Activated CD8-positive, alpha-beta T cell treated with anti-CD3 and anti-CD28 coated beads for 36 hours (primary cell): Measurements from ENCODE around the gene SFT2D2. TPM values are rescaled to one million over a fixed set of nuclear protein-coding genes. Genes with fewer than 3 reads are reported as not detected.

Experiments
- ATAC-seq: fragments of 200-7000 bp; cut with Tn5 transposase; one replicate; pipeline ENCODE4 v1.10.0; 2021; ENCODE audit warnings: mild to moderate bottlenecking, moderate library complexity
- CTCF ChIA-PET: fragments of 350-600 bp; sonication (Branson Sonifier 250); formaldehyde crosslinking; loops from one replicate; lab custom pipeline; 2021; ENCODE audit warnings: antibody characterized with exemption; lab: Charles Lee
- POLR2A ChIA-PET: fragments of 350-600 bp; sonication (Branson Sonifier 250); formaldehyde crosslinking; loops from one replicate; lab custom pipeline; 2021; ENCODE audit warnings: antibody characterized with exemption; lab: Charles Lee
- DNase-seq: peaks from one replicate; pipeline ENCODE4 v3.0.0-alpha.2; 2020
- H3K27ac Mint-ChIP-seq: one replicate; pipeline ENCODE4 v1.8.0; 2021; ENCODE audit warnings: mild to moderate bottlenecking, mixed read lengths
- H3K27me3 Mint-ChIP-seq: one replicate; pipeline ENCODE4 v1.8.0; 2021; ENCODE audit warnings: mixed read lengths
- H3K36me3 Mint-ChIP-seq: one replicate; pipeline ENCODE4 v1.8.0; 2021; ENCODE audit warnings: low read depth, mixed read lengths
- H3K4me1 Mint-ChIP-seq: one replicate; pipeline ENCODE4 v1.8.0; 2021; ENCODE audit warnings: low read depth, mixed read lengths
- H3K4me3 Mint-ChIP-seq: one replicate; pipeline ENCODE4 v1.8.0; 2021; ENCODE audit warnings: mild to moderate bottlenecking, moderate library complexity, mixed read lengths
- H3K9me3 Mint-ChIP-seq: one replicate; pipeline ENCODE4 v1.8.0; 2021; ENCODE audit warnings: mixed read lengths
- CTCF ChIP-seq: fragments of 200-600 bp; IDR thresholded peaks from one replicate; pipeline ENCODE4 v1.8.0; 2022; ENCODE audit warnings: antibody characterized with exemption, mild to moderate bottlenecking
- intact Hi-C: fragments of 100-400 bp; cut with micrococcal nuclease; formaldehyde crosslinking; loops from one replicate; pipeline ENCODE4 v1.10.0; 2022
- total RNA-seq, 2 experiments: library from RNA; stranded (reverse); gene quantifications; one replicate each; pipeline ENCODE4 v1.2.3, GENCODE V29; 2021

SFT2D2 gene
- total RNA-seq, 2 experiments from 2014 or later, result 30.8 to 31.4 TPM

GRCh38 chr1:168259567-168259966 is 33.8 kb downstream of the SFT2D2 start:
- no peaks in the 10 kb centered on the region for H3K27me3 Mint-ChIP-seq
- H3K4me3 Mint-ChIP-seq, result no peak overlapping the region
- TF ChIP-seq CTCF, result no peak
- peaks cover 14% of the 10 kb centered on the region for H3K9me3 Mint-ChIP-seq
- intact Hi-C loops, result no loop called here
- ChIA-PET POLR2A (no interaction called here), CTCF (no interaction called here)
- H3K36me3 Mint-ChIP-seq, result peaks cover 43% of the 10 kb centered on the region
- no peak for DNase-seq
- ATAC-seq, result no peak
- H3K27ac Mint-ChIP-seq, result no peak overlapping the region
- H3K4me1 Mint-ChIP-seq, result peaks cover 21% of the 10 kb centered on the region

- H3K27me3 Mint-ChIP-seq, result no peaks in the 10 kb centered on the region
- no peak overlapping the region for H3K27ac Mint-ChIP-seq
- ATAC-seq, result no peak
- H3K4me3 Mint-ChIP-seq, result no peak overlapping the region
- peaks cover 21% of the 10 kb centered on the region for H3K4me1 Mint-ChIP-seq
- CTCF ChIA-PET, result no interaction called here
- H3K36me3 Mint-ChIP-seq, result peaks cover 36% of the 10 kb centered on the region
- no peak for TF ChIP-seq CTCF
- intact Hi-C loops, result no loop called here
- no peak for DNase-seq
- POLR2A ChIA-PET, result no interaction called here
- H3K9me3 Mint-ChIP-seq, result peaks cover 11% of the 10 kb centered on the region
Observed at GRCh38 chr1:168260393-168260792, 34.6 kb downstream of the SFT2D2 start.

GRCh38 chr1:168261390-168261789 is 35.6 kb downstream of the SFT2D2 start:
- TF ChIP-seq CTCF, result no peak
- peaks cover 5% of the 10 kb centered on the region for H3K9me3 Mint-ChIP-seq
- ChIA-PET CTCF (interaction anchor here (0.8 kb wide), 1 partner anchor 43 kb away, joined by 3 read pairs; no protein-coding TSS in a partner anchor), POLR2A (interaction anchor here (0.9 kb wide), 1 partner anchor 9 kb away, joined by 3 read pairs; no protein-coding TSS in a partner anchor)
- DNase-seq, result no peak
- no peak overlapping the region for H3K4me3 Mint-ChIP-seq
- no peak overlapping the region for H3K27ac Mint-ChIP-seq
- intact Hi-C loops, result no loop called here
- ATAC-seq, result no peak
- H3K36me3 Mint-ChIP-seq, result peaks cover 30% of the 10 kb centered on the region
- no peaks in the 10 kb centered on the region for H3K27me3 Mint-ChIP-seq
- peaks cover 21% of the 10 kb centered on the region for H3K4me1 Mint-ChIP-seq

- peaks cover 17% of the 10 kb centered on the region for H3K4me1 Mint-ChIP-seq
- DNase-seq (no peak), ATAC-seq (no peak)
- no peaks in the 10 kb centered on the region for H3K9me3 Mint-ChIP-seq
- TF ChIP-seq CTCF, result no peak
- H3K4me3 Mint-ChIP-seq, result no peak overlapping the region
- peaks cover 21% of the 10 kb centered on the region for H3K36me3 Mint-ChIP-seq
- ChIA-PET CTCF (interaction anchor here (1.3 kb wide), 1 partner anchor 28 kb away, joined by 4 read pairs; no protein-coding TSS in a partner anchor), POLR2A (no interaction called here)
- no peak overlapping the region for H3K27ac Mint-ChIP-seq
- intact Hi-C loops, result no loop called here
- no peaks in the 10 kb centered on the region for H3K27me3 Mint-ChIP-seq
Observed at GRCh38 chr1:168263130-168263529, 37.3 kb downstream of the SFT2D2 start.

GRCh38 chr1:168264296-168264695 is 38.5 kb downstream of the SFT2D2 start:
- Mint-ChIP-seq H3K4me1 (peaks cover 17% of the 10 kb centered on the region), H3K36me3 (peaks cover 21% of the 10 kb centered on the region), H3K27ac (no peak overlapping the region), H3K4me3 (no peak overlapping the region), H3K9me3 (no peaks in the 10 kb centered on the region), H3K27me3 (no peaks in the 10 kb centered on the region)
- POLR2A ChIA-PET, result no interaction called here
- CTCF ChIA-PET, result interaction anchor here (1.3 kb wide), 1 partner anchor 29 kb away, joined by 4 read pairs; no protein-coding TSS in a partner anchor
- ATAC-seq (no peak), DNase-seq (no peak)
- TF ChIP-seq CTCF, result no peak
- intact Hi-C loops, result no loop called here
